A549 treated with CpdA at 1 μM for 4 hours (cell line): Measurements from ENCODE around the gene ZFTA. TPM values are rescaled to one million over a fixed set of nuclear protein-coding genes. Genes with fewer than 3 reads are reported as not detected.

Source experiments
- total RNA-seq: library from RNA; stranded (reverse); fragments of 200-300 nt; extraction: Qiagen RNA extraction; gene quantifications from 5 replicates; pipeline ENCODE4 v1.2.3, GENCODE V29; 2022; ENCODE audit warnings: low read depth

The ZFTA gene
- 5.7 to 7.1 TPM (median 6.9 TPM) in 5 replicates for total RNA-seq

GRCh38 chr11:63768237-63769041, at the start of gene ZFTA:
ZFTA (minus strand) TSS chr11:63768775; CDS start chr11:63768622, 153 bp downstream.

GRCh38 chr11:63813035-63813562, 44.5 kb upstream of the ZFTA start, which contains the start of gene SPINDOC:
SPINDOC (plus strand) TSS chr11:63813456; CDS start chr11:63813687, 231 bp downstream.

Other genes starting within 250 kb of the ZFTA start
- gene PLAAT4, start 232.0 kb downstream of the ZFTA start, total RNA-seq, result 1.5 to 2.3 TPM (median 1.9 TPM) in 5 replicates
- 0.23 to 0.35 TPM in 2 of 5 replicates, not detected in the others for gene PLAAT2, start 205.4 kb downstream of the ZFTA start, total RNA-seq
- gene PLAAT3, start 154.3 kb downstream of the ZFTA start, total RNA-seq, result 38.5 to 56.5 TPM (median 51.8 TPM) in 5 replicates
- 26.9 to 34.1 TPM (median 31.7 TPM) in 5 replicates for gene ATL3, start 97.4 kb downstream of the ZFTA start, total RNA-seq
- 97.2 to 107 TPM (median 102 TPM) in 5 replicates for gene RTN3, start 87.3 kb downstream of the ZFTA start, total RNA-seq
- gene SPINDOC, start 44.7 kb upstream of the ZFTA start, total RNA-seq, result 37.7 to 55.9 TPM (median 51.5 TPM) in 5 replicates
- gene MARK2, start 70.3 kb upstream of the ZFTA start, total RNA-seq, result 22.9 to 26.2 TPM (median 24.3 TPM) in 5 replicates
- 0.55 to 1.1 TPM (median 1.0 TPM) in 5 replicates for gene RCOR2, start 148.4 kb upstream of the ZFTA start, total RNA-seq
- 15.1 to 19.0 TPM (median 18.3 TPM) in 5 replicates for gene NAA40, start 170.2 kb upstream of the ZFTA start, total RNA-seq
- 629 to 1,059 TPM (median 1,023 TPM) in 5 replicates for gene COX8A, start 205.8 kb upstream of the ZFTA start, total RNA-seq
- 109 to 134 TPM (median 129 TPM) in 5 replicates for gene OTUB1, start 217.7 kb upstream of the ZFTA start, total RNA-seq